Neural cell (in vitro differentiated cells): ENCODE measurements around the gene AMZ2. TPM values are rescaled to one million over a fixed set of nuclear protein-coding genes. Genes with fewer than 3 reads are reported as not detected.
"Not testable (repeated sequence)": the region's sequence is repeated elsewhere in the genome, so short reads cannot be mapped to it uniquely, and the experiment has no call there.

ENCODE experiments used
- H2AFZ ChIP-seq: fragments of 200-600, 300-800 bp; sonication (generic), shearing (Covaris generic); 2 replicates; pipeline ENCODE4 v1.6.0; 2014; ENCODE audit warnings: low read depth, mild to moderate bottlenecking, antibody characterized with exemption, low read length, moderate library complexity
- H3F3A ChIP-seq: fragments of 200-600 bp; shearing (Covaris generic); 2 replicates; pipeline ENCODE4 v1.6.1; 2016; ENCODE audit warnings: mild to moderate bottlenecking, moderate library complexity, mixed read lengths, antibody characterized with exemption, low read length; ENCODE audit not compliant: insufficient read depth, poor library complexity, severe bottlenecking
- H3K27ac ChIP-seq: fragments of 200-600, 300-800 bp; sonication (generic), shearing (Covaris generic); 2 replicates; pipeline ENCODE4 v1.5.1; 2014; ENCODE audit warnings: mild to moderate bottlenecking, low read length, moderate library complexity
- H3K27me3 ChIP-seq: fragments of 300-800, 200-600 bp; sonication (generic), shearing (Covaris generic); 2 replicates; pipeline ENCODE4 v1.6.0; 2014; ENCODE audit warnings: mild to moderate bottlenecking, low read depth, low read length, moderate library complexity; ENCODE audit not compliant: insufficient read depth
- H3K36me3 ChIP-seq: fragments of 300-800, 200-600 bp; sonication (generic), shearing (Covaris generic); 2 replicates; pipeline ENCODE4 v1.5.1; 2014; ENCODE audit warnings: mild to moderate bottlenecking, antibody characterized with exemption, low read length, moderate library complexity; ENCODE audit not compliant: insufficient read depth
- H3K4me2 ChIP-seq: fragments of 300-800, 200-600 bp; sonication (generic), shearing (Covaris generic); 2 replicates; pipeline ENCODE4 v1.6.0; 2014; ENCODE audit warnings: mild to moderate bottlenecking, low read length
- H3K4me3 ChIP-seq: fragments of 300-800, 200-600 bp; sonication (generic), shearing (Covaris generic); 2 replicates; pipeline ENCODE4 v1.5.1; 2014; ENCODE audit warnings: mild to moderate bottlenecking, low read length, moderate library complexity
- H3K79me2 ChIP-seq: fragments of 200-600 bp; shearing (Covaris generic); replicated peaks from 2 replicates; pipeline ENCODE4 v1.6.0; 2014; ENCODE audit warnings: mild to moderate bottlenecking, low read length, moderate library complexity; ENCODE audit not compliant: insufficient read depth
- H3K9ac ChIP-seq: fragments of 300-800, 200-600 bp; sonication (generic), shearing (Covaris generic); 2 replicates; pipeline ENCODE4 v1.6.1; 2016; ENCODE audit warnings: mild to moderate bottlenecking, low read length, mixed read lengths
- H3K9me2 ChIP-seq: fragments of 200-600 bp; shearing (Covaris generic); 2 replicates; pipeline ENCODE4 v1.6.1; 2016; ENCODE audit warnings: mild to moderate bottlenecking, low read length, mixed read lengths; ENCODE audit not compliant: insufficient read depth
- H3K9me3 ChIP-seq: fragments of 200-600, 300-800 bp; sonication (generic), shearing (Covaris generic); 2 replicates; pipeline ENCODE4 v1.6.1; 2016; ENCODE audit warnings: mild to moderate bottlenecking, mixed run types, low read length, moderate library complexity, mixed read lengths
- H4K20me1 ChIP-seq: fragments of 200-600 bp; shearing (Covaris generic); 2 replicates; pipeline ENCODE4 v1.6.1; 2016; ENCODE audit warnings: mild to moderate bottlenecking, mixed run types; ENCODE audit not compliant: insufficient read depth
- CTCF ChIP-seq: fragments of 450-650 bp; IDR thresholded peaks from 2 replicates; pipeline ENCODE4 v1.5.1; 2014; ENCODE audit warnings: antibody characterized with exemption, mild to moderate bottlenecking, moderate library complexity; ENCODE audit not compliant: poor library complexity, severe bottlenecking
- EP300 ChIP-seq: fragments of 450-650 bp; conservative IDR thresholded peaks from 2 replicates; pipeline ENCODE4 v1.6.1; 2014; ENCODE audit warnings: antibody characterized with exemption, mild to moderate bottlenecking, moderate library complexity; ENCODE audit not compliant: poor library complexity, severe bottlenecking
- EZH2 ChIP-seq: fragments of 200-600, 300-800 bp; shearing (Covaris generic), sonication (generic); IDR thresholded peaks from 2 replicates; pipeline ENCODE4 v1.6.1; 2014; ENCODE audit warnings: antibody characterized with exemption, low read length, borderline replicate concordance, mild to moderate bottlenecking; ENCODE audit not compliant: insufficient read depth, poor library complexity, severe bottlenecking
- MXI1 ChIP-seq: fragments of 450-650 bp; conservative IDR thresholded peaks from 2 replicates; pipeline ENCODE4 v1.6.1; 2014; ENCODE audit warnings: antibody characterized with exemption, mild to moderate bottlenecking; ENCODE audit not compliant: poor library complexity, severe bottlenecking
- POLR2AphosphoS5 ChIP-seq: IDR thresholded peaks from 2 replicates; pipeline ENCODE4 v1.6.1; 2012
- RAD21 ChIP-seq: fragments of 450-650 bp; conservative IDR thresholded peaks from 2 replicates; pipeline ENCODE4 v1.6.1; 2014; ENCODE audit warnings: antibody characterized with exemption, mild to moderate bottlenecking, moderate library complexity
- REST ChIP-seq: IDR thresholded peaks from 2 replicates; pipeline ENCODE4 v1.6.1; 2012; ENCODE audit warnings: borderline replicate concordance
- SMC3 ChIP-seq: fragments of 450-650 bp; conservative IDR thresholded peaks from 2 replicates; pipeline ENCODE4 v1.6.1; 2014; ENCODE audit warnings: antibody characterized with exemption, mild to moderate bottlenecking, moderate library complexity; ENCODE audit not compliant: poor library complexity
- TAF1 ChIP-seq: IDR thresholded peaks from 2 replicates; pipeline ENCODE4 v1.6.1; 2012; ENCODE audit warnings: low read depth
- polyA plus RNA-seq: library from polyadenylated mRNA; depleted of rRNA; stranded (reverse); fragments of >200 nt; gene quantifications from 2 replicates; pipeline ENCODE4 v1.2.3, GENCODE V29; 2014

The AMZ2 gene
- polyA plus RNA-seq, 1 donor from 2014 or later, result 158 TPM

- TF ChIP-seq MXI1, result peak; percentile 15
- no peak for TF ChIP-seq TAF1
- no peak for TF ChIP-seq RAD21
- TF ChIP-seq POLR2AphosphoS5, result no peak
- peaks cover 37% of the 10 kb centered on the region for H3K27me3 ChIP-seq
- no peaks in the 10 kb centered on the region for H3F3A ChIP-seq
- no peaks in the 10 kb centered on the region for H3K9me3 ChIP-seq
- H3K4me3 ChIP-seq, result peak overlapping the region; percentile 77
- H3K79me2 ChIP-seq, result peaks cover 12% of the 10 kb centered on the region
- H3K4me2 ChIP-seq, result peak overlapping the region; percentile 88
- H3K27ac ChIP-seq, result peak overlapping the region; percentile 77
- H3K9ac ChIP-seq, result peak overlapping the region; percentile 82
- H4K20me1 ChIP-seq, result no peaks in the 10 kb centered on the region
- H2AFZ ChIP-seq, result peak overlapping the region; percentile 51
- H3K9me2 ChIP-seq, result no peaks in the 10 kb centered on the region
- no peaks in the 10 kb centered on the region for H3K36me3 ChIP-seq
Observed at GRCh38 chr17:68205808-68206720, 41.8 kb upstream of the AMZ2 start.

DNA sequence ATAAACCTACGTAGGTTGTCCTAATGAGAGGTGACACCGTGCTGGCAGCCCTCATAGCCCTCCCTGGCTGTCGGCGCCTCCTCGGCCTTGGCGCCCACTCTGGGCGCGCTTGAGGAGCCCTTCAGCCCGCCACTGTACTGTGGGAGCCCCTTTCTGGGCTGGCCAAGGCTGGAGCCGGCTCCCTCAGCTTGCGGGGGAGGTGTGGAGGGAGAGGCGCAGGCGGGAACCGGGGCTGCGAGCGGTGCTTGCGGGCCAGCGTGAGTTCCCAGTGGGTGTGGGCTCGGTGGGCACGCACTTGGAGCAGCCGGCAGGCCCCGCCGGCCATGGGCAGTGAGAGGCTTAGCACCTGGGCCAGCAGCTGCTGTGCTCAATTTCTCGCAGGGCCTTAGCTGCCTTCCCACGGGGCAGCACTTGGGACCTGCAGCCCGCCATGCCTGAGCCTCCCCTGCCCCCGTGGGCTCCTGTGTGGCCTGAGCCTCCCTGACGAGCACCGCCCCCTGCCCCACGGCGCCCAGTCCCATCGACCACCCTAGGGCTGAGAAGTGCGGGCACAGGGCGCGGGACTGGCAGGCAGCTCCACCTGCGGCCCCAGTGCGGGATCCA is 40.1 kb upstream of the AMZ2 start:
- H3K9me3 ChIP-seq, result no peaks in the 10 kb centered on the region
- no peak overlapping the region for H2AFZ ChIP-seq
- no peaks in the 10 kb centered on the region for H3F3A ChIP-seq
- no peak for TF ChIP-seq MXI1
- no peak for TF ChIP-seq SMC3
- no peak for TF ChIP-seq EZH2
- TF ChIP-seq RAD21, result no peak
- TF ChIP-seq REST, result no peak
- TF ChIP-seq EP300, result no peak
- TF ChIP-seq POLR2AphosphoS5, result no peak
- no peak for TF ChIP-seq TAF1
- no peak for TF ChIP-seq CTCF
- H3K36me3 ChIP-seq, result no peaks in the 10 kb centered on the region
- H3K27ac ChIP-seq, result no peak overlapping the region
- peaks cover 12% of the 10 kb centered on the region for H3K79me2 ChIP-seq
- no peaks in the 10 kb centered on the region for H3K9me2 ChIP-seq
- peak overlapping the region; percentile 88 for H3K4me2 ChIP-seq
- H4K20me1 ChIP-seq, result no peaks in the 10 kb centered on the region
- H3K9ac ChIP-seq, result no peak overlapping the region
- peaks cover 21% of the 10 kb centered on the region for H3K27me3 ChIP-seq
- peak overlapping the region; percentile 77 for H3K4me3 ChIP-seq

- not testable (repeated sequence) for H3K9ac ChIP-seq, H3K36me3 ChIP-seq, H3K9me3 ChIP-seq, H3K4me2 ChIP-seq, H3F3A ChIP-seq, H3K4me3 ChIP-seq, H3K9me2 ChIP-seq, H2AFZ ChIP-seq, H4K20me1 ChIP-seq, H3K27ac ChIP-seq
- H3K79me2 ChIP-seq, result peaks cover 12% of the 10 kb centered on the region
- H3K27me3 ChIP-seq, result peaks cover 12% of the 10 kb centered on the region
Observed at GRCh38 chr17:68208651-68209050, 39.2 kb upstream of the AMZ2 start.

GRCh38 chr17:68209191-68209900 is 38.5 kb upstream of the AMZ2 start:
- H3K9ac ChIP-seq, H3F3A ChIP-seq, H4K20me1 ChIP-seq, H3K36me3 ChIP-seq, H3K9me2 ChIP-seq, H3K4me2 ChIP-seq, H3K27ac ChIP-seq, H3K27me3 ChIP-seq, H3K4me3 ChIP-seq, H2AFZ ChIP-seq, H3K9me3 ChIP-seq: not testable (repeated sequence)
- peaks cover 12% of the 10 kb centered on the region for H3K79me2 ChIP-seq
